Thyroid gland (tissue), 4 donors: ENCODE data around the gene TFF3.

ENCODE experiments used
- POLR2A ChIP-seq, 2 donors: fragments of 450-650 bp; IDR thresholded peaks; one replicate each; pipeline ENCODE4 v1.6.1; 2017; ENCODE audit warnings: antibody characterized with exemption in 2 of 2, mild to moderate bottlenecking in 2 of 2, moderate library complexity in 1 of 2
- TF ChIP-seq, protein P1 (sequence below), 6 experiments: fragments of 200-600 bp in 3 of 6; fragments of 450-650 bp in 3 of 6; sonication (generic) in 3 of 6; IDR thresholded peaks; one replicate each; pipeline ENCODE4 v1.5.1; 2016 to 2019; ENCODE audit warnings: antibody characterized with exemption in 6 of 6, mild to moderate bottlenecking in 2 of 6, inconsistent platforms in 1 of 6, moderate library complexity in 1 of 6

- TF ChIP-seq, protein P1, sequence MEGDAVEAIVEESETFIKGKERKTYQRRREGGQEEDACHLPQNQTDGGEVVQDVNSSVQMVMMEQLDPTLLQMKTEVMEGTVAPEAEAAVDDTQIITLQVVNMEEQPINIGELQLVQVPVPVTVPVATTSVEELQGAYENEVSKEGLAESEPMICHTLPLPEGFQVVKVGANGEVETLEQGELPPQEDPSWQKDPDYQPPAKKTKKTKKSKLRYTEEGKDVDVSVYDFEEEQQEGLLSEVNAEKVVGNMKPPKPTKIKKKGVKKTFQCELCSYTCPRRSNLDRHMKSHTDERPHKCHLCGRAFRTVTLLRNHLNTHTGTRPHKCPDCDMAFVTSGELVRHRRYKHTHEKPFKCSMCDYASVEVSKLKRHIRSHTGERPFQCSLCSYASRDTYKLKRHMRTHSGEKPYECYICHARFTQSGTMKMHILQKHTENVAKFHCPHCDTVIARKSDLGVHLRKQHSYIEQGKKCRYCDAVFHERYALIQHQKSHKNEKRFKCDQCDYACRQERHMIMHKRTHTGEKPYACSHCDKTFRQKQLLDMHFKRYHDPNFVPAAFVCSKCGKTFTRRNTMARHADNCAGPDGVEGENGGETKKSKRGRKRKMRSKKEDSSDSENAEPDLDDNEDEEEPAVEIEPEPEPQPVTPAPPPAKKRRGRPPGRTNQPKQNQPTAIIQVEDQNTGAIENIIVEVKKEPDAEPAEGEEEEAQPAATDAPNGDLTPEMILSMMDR (IDR thresholded peaks at IDR 0.05): no peak
- no peak for TF ChIP-seq POLR2A (IDR thresholded peaks at IDR 0.05)
These were observed 4.2 kb upstream of the TFF3 start for GRCh38 chr21:42319376-42319775.
